GM23338 (cell line): ENCODE results near the gene CMSS1.

Experiments
- CREB1 ChIP-seq: fragments of 250-450 bp; sonication (Bioruptor Pico); IDR thresholded peaks from 2 replicates; pipeline ENCODE4 v1.5.0; 2020; ENCODE audit warnings: low read depth, mild to moderate bottlenecking, moderate library complexity
- CTCF ChIP-seq, 2 experiments: fragments of 200-600 bp in 1 of 2; sonication (generic) in 1 of 2; conservative IDR thresholded peaks; 2 replicates each; pipeline versions ENCODE4 v1.5.1 to v1.6.1; 2016 to 2017; ENCODE audit warnings: antibody characterized with exemption in 2 of 2, low read depth in 2 of 2, mild to moderate bottlenecking in 2 of 2, moderate library complexity in 1 of 2
- ETS1 ChIP-seq: IDR thresholded peaks from 2 replicates; pipeline ENCODE4 v1.6.1; 2016; ENCODE audit warnings: antibody characterized with exemption
- EZH2 ChIP-seq: fragments of 200-600 bp; sonication (generic); IDR thresholded peaks from one replicate; pipeline ENCODE4 v1.8.0; 2017; ENCODE audit warnings: antibody characterized with exemption, mild to moderate bottlenecking, low read depth; ENCODE audit not compliant: unreplicated experiment
- EZH2phosphoT487 ChIP-seq: fragments of 200-600 bp; sonication (generic); IDR thresholded peaks from one replicate; pipeline ENCODE4 v1.8.1; 2018; ENCODE audit warnings: antibody characterized with exemption; ENCODE audit not compliant: unreplicated experiment
- JUNB ChIP-seq: IDR thresholded peaks from one replicate; pipeline ENCODE4 v1.6.1; 2016; ENCODE audit warnings: antibody characterized with exemption; ENCODE audit not compliant: unreplicated experiment
- NANOG ChIP-seq: IDR thresholded peaks from 2 replicates; pipeline ENCODE4 v1.6.1; 2016; ENCODE audit warnings: antibody characterized with exemption, borderline replicate concordance
- POLR2AphosphoS5 ChIP-seq: IDR thresholded peaks from 2 replicates; pipeline ENCODE4 v1.6.1; 2016; ENCODE audit warnings: antibody characterized with exemption, low read depth
- REST ChIP-seq: IDR thresholded peaks from one replicate; pipeline ENCODE4 v1.6.1; 2018; ENCODE audit warnings: antibody characterized with exemption; ENCODE audit not compliant: unreplicated experiment
- STAT1 ChIP-seq: IDR thresholded peaks from one replicate; pipeline ENCODE4 v1.6.1; 2016; ENCODE audit warnings: antibody characterized with exemption; ENCODE audit not compliant: unreplicated experiment
- ZNF114 ChIP-seq: fragments of 250-450 bp; sonication (Bioruptor Pico); IDR thresholded peaks from 2 replicates; pipeline ENCODE4 v1.5.0; 2020; ENCODE audit warnings: mild to moderate bottlenecking, moderate library complexity
- ZNF331 ChIP-seq: fragments of 250-450 bp; sonication (Bioruptor Pico); IDR thresholded peaks from 2 replicates; pipeline ENCODE4 v1.5.0; 2020; ENCODE audit warnings: low read depth, mild to moderate bottlenecking, moderate library complexity
- ZNF462 ChIP-seq: fragments of 250-450 bp; sonication (Bioruptor Pico); IDR thresholded peaks from 2 replicates; pipeline ENCODE4 v1.5.0; 2020; ENCODE audit warnings: mild to moderate bottlenecking, moderate library complexity

DNA sequence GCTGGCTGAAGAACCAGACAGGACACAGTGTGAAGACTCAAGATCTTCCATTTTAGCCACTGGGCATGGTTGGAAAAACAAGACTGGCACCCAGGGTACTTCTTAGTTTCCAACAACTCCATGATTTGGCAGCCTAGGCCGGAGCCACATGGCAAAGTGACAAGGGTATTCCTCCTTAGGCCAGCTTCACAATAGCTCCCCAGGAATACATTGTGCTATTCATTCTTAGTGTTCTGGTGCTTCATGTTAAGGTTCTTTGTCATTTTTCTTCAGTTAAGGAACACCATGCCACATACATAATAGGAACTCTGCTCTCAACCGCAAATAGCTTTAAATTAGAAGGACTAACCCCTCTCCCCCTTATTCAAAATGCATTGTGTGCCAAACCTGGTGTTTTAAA, 304.7 kb downstream of the CMSS1 start:
- TF ChIP-seq JUNB (no peak), POLR2AphosphoS5 (no peak), EZH2 (no peak), REST (no peak), CTCF (conservative IDR thresholded peaks at IDR 0.05; ENCODE audit: low read depth in 2 of 2) (no peak), STAT1 (no peak), EZH2phosphoT487 (no peak), CREB1 (CRISPR knock-in tag) (no peak), NANOG (no peak), ETS1 (no peak), ZNF114 (CRISPR knock-in tag) (no peak), ZNF462 (no peak), ZNF331 (CRISPR knock-in tag) (no peak)
